ENCODE data around the gene MARK4. TPM values are rescaled to one million over a fixed set of nuclear protein-coding genes. Genes with fewer than 3 reads are reported as not detected.

Gene MARK4
- total RNA-seq, 1 donor from 2014 or later: 19.7 TPM

- DNase-seq: no peak
- intact Hi-C loops (cut with DNase I): no loop called here
- no peak for ATAC-seq (ENCODE audit: poor library complexity)
These were observed 16.8 kb upstream of the MARK4 start for GRCh38 chr19:45234089-45234869.

GRCh38 chr19:45235485-45235884, 15.6 kb upstream of the MARK4 start:
- DNase-seq (no peak), ATAC-seq (ENCODE audit: poor library complexity) (no peak)
- intact Hi-C loops (cut with DNase I): no loop called here

- DNase-seq (no peak), ATAC-seq (ENCODE audit: poor library complexity) (no peak)
- intact Hi-C loops (cut with DNase I): no loop called here
These were observed 12.5 kb upstream of the MARK4 start for GRCh38 chr19:45238556-45238955.

DNA sequence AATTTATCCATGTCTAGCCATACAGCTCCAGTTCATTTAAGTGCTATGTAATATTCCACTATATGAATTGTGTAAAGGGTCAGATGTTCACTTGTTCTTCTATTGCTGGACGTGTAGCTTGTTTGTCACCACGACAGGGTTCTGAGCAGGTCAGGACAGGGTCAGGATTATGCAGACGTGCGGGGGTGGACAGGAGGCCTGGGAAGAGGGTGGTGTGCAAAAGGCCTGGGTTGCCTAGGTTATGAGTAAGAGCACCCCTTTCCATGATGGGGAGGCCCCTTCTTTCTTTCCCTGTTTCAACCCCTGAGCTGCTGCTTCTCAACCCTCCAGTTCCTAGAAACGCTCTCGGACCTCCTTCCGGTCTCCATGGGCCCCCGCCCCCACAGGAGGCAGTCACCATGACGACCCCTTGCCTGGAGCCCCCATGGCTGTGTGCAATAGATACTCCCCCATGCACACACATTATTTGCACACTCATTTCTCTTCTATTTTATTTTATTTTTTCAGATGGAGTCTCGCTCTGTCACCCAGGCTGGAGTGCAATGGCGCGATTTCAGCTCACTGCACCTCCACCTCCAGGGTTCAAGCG, 7.8 kb upstream of the MARK4 start:
- intact Hi-C loops (cut with DNase I): no loop called here
- DNase-seq (no peak), ATAC-seq (ENCODE audit: poor library complexity) (no peak)

DNA sequence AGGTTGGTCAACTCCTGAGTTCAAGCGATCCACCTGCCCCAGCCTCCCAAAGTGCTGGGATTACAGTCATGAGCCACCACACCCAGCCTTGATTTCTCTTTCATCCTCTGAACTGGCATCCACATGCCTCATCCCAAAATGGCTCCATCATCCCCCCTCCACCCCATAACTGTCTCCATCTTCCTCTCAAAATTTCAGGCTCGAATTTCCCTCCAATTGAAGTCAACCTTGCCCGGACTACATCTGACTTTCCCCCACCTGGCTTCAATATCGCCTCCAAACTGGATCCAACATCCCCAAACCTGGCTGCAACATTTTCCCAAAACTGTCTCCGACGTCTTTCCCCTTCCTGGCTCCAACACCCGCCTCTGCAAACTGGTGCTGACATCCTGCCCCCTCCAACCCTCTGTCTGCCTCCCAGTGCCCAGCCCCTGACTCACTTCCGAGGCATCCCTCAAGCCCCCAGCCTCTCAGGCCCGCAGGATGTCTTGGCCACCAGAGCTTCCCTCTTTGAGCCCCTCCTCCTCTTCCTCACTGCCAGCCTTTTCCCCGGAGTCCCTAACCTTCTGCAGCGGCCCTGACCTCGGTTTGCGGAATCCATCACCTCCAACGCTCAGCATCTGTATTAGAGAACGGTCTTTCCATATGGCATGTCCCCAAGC, 6.8 kb upstream of the MARK4 start:
- no peak for DNase-seq
- intact Hi-C loops (cut with DNase I): no loop called here
- no peak for ATAC-seq (ENCODE audit: poor library complexity)

DNA sequence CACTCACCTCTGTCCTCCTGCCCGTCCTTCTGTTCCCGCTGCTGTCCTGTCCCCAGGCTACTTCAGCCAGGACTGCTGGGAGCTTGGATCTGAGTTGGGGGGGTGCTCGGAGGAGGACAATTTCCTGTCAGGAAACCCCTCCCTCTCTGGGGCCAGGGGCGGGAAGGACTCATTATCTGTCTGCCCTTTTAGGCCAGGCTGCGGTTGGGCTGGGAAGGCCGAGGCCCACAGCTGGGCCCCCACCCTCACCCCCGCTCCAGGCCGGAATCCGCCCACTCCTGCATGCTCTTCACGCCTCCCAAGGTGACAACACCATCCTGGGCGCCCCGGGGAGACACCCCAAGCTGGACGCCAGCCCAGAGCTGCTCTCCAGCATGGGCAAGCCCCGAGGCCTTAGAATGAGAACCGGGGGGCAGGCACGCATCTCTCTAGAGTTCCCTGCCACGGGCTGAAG, 5.7 kb upstream of the MARK4 start, which contains the start of gene EXOC3L2:
Gene EXOC3L2 (minus strand): TSS at position 74 of the 454 bp plus-strand sequence. CDS start 6,362 bp downstream, outside the sequence.
- ATAC-seq (ENCODE audit: poor library complexity): peak; percentile 25
- peak; percentile 51 for DNase-seq
- intact Hi-C loops (cut with DNase I): no loop called here

- ATAC-seq (ENCODE audit: poor library complexity): no peak
These were observed 5.2 kb upstream of the MARK4 start for GRCh38 chr19:45245826-45246225.

GRCh38 chr19:45247136-45247535, 3.9 kb upstream of the MARK4 start:
- no peak for ATAC-seq (ENCODE audit: poor library complexity)
- intact Hi-C loops (cut with DNase I): no loop called here
- DNase-seq: no peak

More at GRCh38 chr19:45245826-45246225, 5.2 kb upstream of the MARK4 start:
- intact Hi-C loops (cut with DNase I): no loop called here
- no peak for DNase-seq

DNA sequence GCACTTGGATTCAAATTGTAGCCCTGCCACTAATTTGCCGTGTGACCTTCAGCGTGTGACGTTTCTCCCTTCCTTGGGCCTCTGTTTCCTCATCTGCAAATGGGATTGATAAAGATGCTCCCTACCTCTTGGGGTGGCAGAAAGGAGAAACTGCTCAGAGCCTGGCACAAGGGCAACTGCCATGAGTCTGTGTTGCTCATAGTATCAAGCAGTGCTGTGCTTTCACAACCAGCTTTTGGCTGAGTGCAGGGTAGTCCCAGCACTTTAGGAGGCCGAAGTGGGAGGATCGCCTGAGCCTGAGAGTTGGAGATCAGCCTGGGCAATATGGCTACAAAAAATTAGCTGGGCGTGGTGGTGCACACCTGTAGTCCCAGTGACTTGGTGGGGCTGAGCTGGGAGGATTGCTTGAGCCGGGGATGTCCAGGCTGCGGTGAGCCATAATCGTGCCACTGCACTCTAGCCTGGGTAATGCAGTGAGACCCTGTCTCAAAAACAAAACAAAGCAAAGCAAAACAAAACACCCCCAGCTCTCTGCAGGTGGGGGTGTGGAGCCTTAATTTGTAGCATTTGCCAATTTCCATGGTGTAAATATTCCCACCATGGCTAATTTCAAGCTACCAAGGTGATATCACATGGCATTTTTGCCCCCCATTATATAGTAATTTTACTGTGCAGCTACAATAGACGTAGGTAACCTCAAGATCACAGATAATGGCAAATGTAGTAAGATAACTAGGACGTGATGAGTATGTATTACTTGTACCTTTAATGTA, 1.6 kb upstream of the MARK4 start:
- DNase-seq: no peak
- intact Hi-C loops (cut with DNase I): no loop called here

GRCh38 chr19:45250216-45250831, 747 bp upstream of the MARK4 start:
- intact Hi-C loops (cut with DNase I): no loop called here
- no peak for DNase-seq
- ATAC-seq (ENCODE audit: poor library complexity): peak; percentile 4

More for the DNA sequence above, 1.6 kb upstream of the MARK4 start:
- ATAC-seq (ENCODE audit: poor library complexity): no peak

DNA sequence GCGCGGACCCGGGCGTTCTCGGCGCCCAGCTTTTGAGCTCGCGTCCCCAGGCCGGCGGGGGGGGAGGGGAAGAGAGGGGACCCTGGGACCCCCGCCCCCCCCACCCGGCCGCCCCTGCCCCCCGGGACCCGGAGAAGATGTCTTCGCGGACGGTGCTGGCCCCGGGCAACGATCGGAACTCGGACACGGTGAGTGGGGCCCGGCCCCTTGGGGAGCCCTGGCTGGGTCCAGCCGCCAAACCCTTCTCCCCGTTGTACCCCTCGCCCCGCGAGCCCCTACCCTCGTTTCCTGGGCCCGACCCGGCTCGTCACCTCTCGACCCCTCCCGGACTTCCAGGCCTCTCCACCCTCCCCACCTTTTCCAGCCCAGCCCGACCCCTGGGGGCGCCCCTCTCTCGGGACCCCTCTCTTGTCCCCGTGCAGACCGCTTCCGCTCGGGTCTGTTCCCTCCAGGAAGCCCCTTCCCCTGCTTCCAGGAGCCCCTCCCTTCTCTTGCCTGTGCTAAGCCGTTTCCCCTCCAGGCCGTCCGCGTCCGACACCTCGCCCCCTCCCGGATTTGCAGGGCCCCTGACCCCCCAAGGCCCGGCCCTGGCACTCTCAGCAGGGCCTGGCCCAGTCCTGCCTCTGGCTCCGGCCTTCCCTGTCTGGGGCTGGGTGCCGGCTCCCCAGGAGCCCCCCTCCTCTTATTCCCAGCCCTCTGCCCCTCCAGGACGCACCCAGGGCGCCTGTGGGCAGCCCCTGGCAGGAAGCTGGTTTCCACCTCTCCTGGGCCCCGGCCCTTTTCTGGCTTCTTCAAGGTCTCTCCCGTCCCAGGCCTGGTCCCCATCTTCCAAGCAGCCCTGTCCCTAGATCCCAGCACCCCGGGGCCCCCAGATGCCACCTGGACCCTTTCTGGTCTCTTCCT, 632 bp downstream of the MARK4 start:
- DNase-seq (no peak), ATAC-seq (ENCODE audit: poor library complexity) (peak; percentile 15)
- intact Hi-C loops (cut with DNase I): no loop called here

- DNase-seq (no peak), ATAC-seq (ENCODE audit: poor library complexity) (no peak)
- intact Hi-C loops (cut with DNase I): no loop called here
These were observed 2.4 kb downstream of the MARK4 start for GRCh38 chr19:45253396-45254027.

- no peak for DNase-seq
- intact Hi-C loops (cut with DNase I): no loop called here
- ATAC-seq (ENCODE audit: poor library complexity): no peak
These were observed 3.0 kb downstream of the MARK4 start for GRCh38 chr19:45254044-45254531.

DNA sequence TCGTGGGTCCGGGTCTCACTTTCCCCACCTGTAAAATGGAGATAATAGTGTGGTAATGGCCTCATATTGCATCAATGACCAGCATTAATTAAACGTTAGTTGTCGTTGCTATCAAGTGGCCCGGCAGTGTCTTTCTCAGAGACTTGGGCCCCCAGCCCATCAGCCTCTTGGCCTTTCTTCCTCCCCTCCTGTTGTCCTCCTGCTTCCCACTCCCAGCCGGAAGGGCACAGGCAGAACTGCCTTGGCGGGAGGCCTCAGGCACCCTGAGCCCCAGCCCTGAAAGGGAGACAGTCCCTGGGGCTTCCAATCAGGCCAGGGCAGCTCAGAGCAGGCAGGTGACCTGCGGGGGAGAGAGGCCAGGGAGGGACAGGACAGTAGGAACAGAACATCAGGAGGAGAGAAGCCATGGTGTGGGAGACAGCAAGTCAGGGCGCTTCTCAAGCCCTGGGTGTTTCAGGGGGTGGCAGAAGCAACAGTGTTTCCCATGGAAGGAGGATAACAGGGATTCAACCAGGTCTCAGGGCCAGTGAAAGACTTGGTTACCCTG, 4.6 kb downstream of the MARK4 start:
- ATAC-seq (ENCODE audit: poor library complexity) (no peak), DNase-seq (no peak)
- intact Hi-C loops (cut with DNase I): no loop called here

- DNase-seq: no peak
- no peak for ATAC-seq (ENCODE audit: poor library complexity)
- intact Hi-C loops (cut with DNase I): no loop called here
These were observed 5.8 kb downstream of the MARK4 start for GRCh38 chr19:45256836-45257235.

- ATAC-seq (ENCODE audit: poor library complexity) (no peak), DNase-seq (no peak)
- intact Hi-C loops (cut with DNase I): no loop called here
These were observed 7.8 kb downstream of the MARK4 start for GRCh38 chr19:45258862-45259261.

DNA sequence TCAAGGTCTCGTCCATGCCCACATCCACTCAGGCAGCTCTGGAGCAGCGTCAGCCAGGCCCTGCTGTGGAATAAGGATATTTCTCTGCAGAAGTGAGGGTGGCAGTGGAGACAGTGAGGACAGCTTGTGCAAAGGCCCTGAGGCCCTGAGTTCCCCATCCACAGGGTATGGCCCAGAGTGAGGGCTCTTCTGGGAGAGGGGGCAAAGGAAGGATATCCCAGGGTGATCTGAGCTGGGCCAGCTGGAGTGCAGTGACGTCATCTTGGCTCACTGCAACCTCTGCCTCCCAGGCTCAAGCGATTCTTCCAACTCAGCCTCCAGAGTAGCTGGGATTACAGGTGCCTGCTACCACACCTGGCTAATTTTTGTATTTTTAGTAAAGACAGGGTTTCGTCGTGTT, 11.5 kb downstream of the MARK4 start:
- ATAC-seq (ENCODE audit: poor library complexity): no peak
- no peak for DNase-seq

More for the DNA sequence above, 11.5 kb downstream of the MARK4 start:
- intact Hi-C loops (cut with DNase I): no loop called here
